Left lung (tissue), 10 donors: ENCODE measurements around the gene MAST4. TPM values are rescaled to one million over a fixed set of nuclear protein-coding genes. Genes with fewer than 3 reads are reported as not detected.

ENCODE experiments used
- ATAC-seq: fragments of 200-7000 bp; cut with Tn5 transposase; one replicate; pipeline ENCODE4 v1.9.1; 2020; ENCODE audit warnings: moderate library complexity
- DNase-seq, 4 donors: peaks; one replicate each; pipeline ENCODE4 v3.0.0-alpha.2; 2013 to 2020
- H3K27ac ChIP-seq, 2 donors: fragments of 200-600 bp; sonication (generic) in 1 of 2; one replicate each; pipeline versions ENCODE4 v1.5.0 to v1.8.0; 2020 to 2021
- H3K27me3 ChIP-seq, 2 donors: fragments of 200-600 bp; sonication (generic) in 1 of 2; one replicate each; pipeline versions ENCODE4 v1.5.0 to v1.8.0; 2020 to 2021
- H3K36me3 ChIP-seq, 2 donors: fragments of 200-600 bp; sonication (generic) in 1 of 2; one replicate each; pipeline versions ENCODE4 v1.5.0 to v1.8.0; 2020 to 2021
- H3K4me1 ChIP-seq, 2 donors: fragments of 200-600 bp; one replicate each; pipeline ENCODE4 v1.8.0; 2021
- H3K4me3 ChIP-seq, 2 donors: fragments of 200-600 bp; sonication (generic) in 1 of 2; one replicate each; pipeline versions ENCODE4 v1.5.0 to v1.8.0; 2020 to 2021; ENCODE audit warnings: mild to moderate bottlenecking in 1 of 2
- H3K9me3 ChIP-seq, 2 donors: fragments of 200-600 bp; sonication (generic) in 1 of 2; one replicate each; pipeline versions ENCODE4 v1.5.0 to v1.8.0; 2020 to 2021
- CTCF ChIP-seq, 2 donors: fragments of 200-600 bp; sonication (generic) in 1 of 2; IDR thresholded peaks; one replicate each; pipeline versions ENCODE4 v1.5.0 to v1.8.0; 2021; ENCODE audit warnings: antibody characterized with exemption in 2 of 2
- intact Hi-C, 2 donors: fragments of 100-400 bp; cut with DNase I; formaldehyde crosslinking; loops; one replicate each; pipeline versions ENCODE4 v1.11.2 to v1.14.2; 2022
- polyA plus RNA-seq, 6 donors: library from polyadenylated mRNA; unstranded; fragments of 120-200 nt; gene quantifications; one replicate each; pipeline ENCODE4 v1.2.1, GENCODE V29; 2013; ENCODE audit not compliant: insufficient read length in 6 of 6
- total RNA-seq, 2 donors: library from RNA; stranded (reverse); fragmentation: NEBNext Ultra II Directional; extraction: Animal tissue kit (Norgen Biotek cat#: 25700); gene quantifications; one replicate each; pipeline ENCODE4 v1.2.1, GENCODE V29; 2021
- donor health status: DM: no; HTN: yes; CAD: no.
- donor health status: DM: no; HTN: no; CAD: no.

The MAST4 gene
- total and polyA plus RNA-seq, 8 donors: 47.7 to 57.6 (median 53.0) TPM

GRCh38 chr5:67029481-67029880 lies 433.3 kb downstream of the MAST4 start:
- DNase-seq (no peak), ATAC-seq (no peak)
- no peak for TF ChIP-seq CTCF (IDR thresholded peaks at IDR 0.05)
- Histone ChIP-seq H3K4me1 (peaks cover 5 to 37% of the 10 kb centered on the region in 2 donors), H3K36me3 (no peaks in the 10 kb centered on the region), H3K27me3 (no peaks in the 10 kb centered on the region), H3K4me3 (no peak overlapping the region), H3K9me3 (no peaks in the 10 kb centered on the region), H3K27ac (no peak overlapping the region)
- intact Hi-C loops: no loop called here

GRCh38 chr5:67030289-67031056 lies 434.3 kb downstream of the MAST4 start:
- Histone ChIP-seq H3K4me1 (peaks cover 5 to 46% of the 10 kb centered on the region in 2 donors), H3K27me3 (no peaks in the 10 kb centered on the region), H3K27ac (peak overlapping the region in 1 of 2 donors; percentile 13), H3K4me3 (no peak overlapping the region), H3K9me3 (no peaks in the 10 kb centered on the region), H3K36me3 (no peaks in the 10 kb centered on the region)
- TF ChIP-seq CTCF (IDR thresholded peaks at IDR 0.05): no peak
- ATAC-seq (no peak), DNase-seq (no peak)
- intact Hi-C loops: no loop called here

GRCh38 chr5:67031057-67031443 lies 434.9 kb downstream of the MAST4 start:
- DNase-seq (no peak), ATAC-seq (no peak)
- H3K36me3 ChIP-seq: no peaks in the 10 kb centered on the region
- TF ChIP-seq CTCF (IDR thresholded peaks at IDR 0.05): no peak
- no peak overlapping the region for H3K4me3 ChIP-seq
- intact Hi-C loops: no loop called here
- H3K27me3 ChIP-seq: no peaks in the 10 kb centered on the region
- H3K27ac ChIP-seq: peak overlapping the region in 1 of 2 donors; percentile 13
- H3K4me1 ChIP-seq: peaks cover 10 to 46% of the 10 kb centered on the region in 2 donors
- H3K9me3 ChIP-seq: no peaks in the 10 kb centered on the region

- intact Hi-C loops: no loop called here
- H3K4me3 ChIP-seq: no peak overlapping the region
- DNase-seq: no peak
- peaks cover 11 to 46% of the 10 kb centered on the region in 2 donors for H3K4me1 ChIP-seq
- H3K9me3 ChIP-seq: no peaks in the 10 kb centered on the region
- ATAC-seq: no peak
- no peaks in the 10 kb centered on the region for H3K36me3 ChIP-seq
- no peaks in the 10 kb centered on the region for H3K27me3 ChIP-seq
- no peak for TF ChIP-seq CTCF (IDR thresholded peaks at IDR 0.05)
- H3K27ac ChIP-seq: peak overlapping the region in 1 of 2 donors; percentile 2
Observed at GRCh38 chr5:67031692-67032091, 435.5 kb downstream of the MAST4 start.

- no peak overlapping the region for H3K4me3 ChIP-seq
- ATAC-seq: peak; percentile 33
- H3K36me3 ChIP-seq: no peaks in the 10 kb centered on the region
- TF ChIP-seq CTCF (IDR thresholded peaks at IDR 0.05): no peak
- H3K27ac ChIP-seq: peak overlapping the region; percentile 4 to 23
- DNase-seq: peak in 2 of 4 donors; percentile 40 to 57
- peaks cover 11 to 57% of the 10 kb centered on the region in 2 donors for H3K4me1 ChIP-seq
- H3K9me3 ChIP-seq: no peaks in the 10 kb centered on the region
- intact Hi-C loops: no loop called here
- H3K27me3 ChIP-seq: no peaks in the 10 kb centered on the region
Observed at GRCh38 chr5:67032921-67033664, 436.9 kb downstream of the MAST4 start.
